AG04449 (cell line): ENCODE data around the gene COL23A1.
"Not testable (repeated sequence)": the region's sequence is repeated elsewhere in the genome, so short reads cannot be mapped to it uniquely, and the experiment has no call there.

Experiments used
- CTCF ChIA-PET: fragments of 350-600 bp; formaldehyde crosslinking; extraction: SDS; loops from one replicate; lab custom pipeline; 2021; ENCODE audit warnings: antibody characterized with exemption; lab: Yijun Ruan, JAX
- POLR2A ChIA-PET: fragments of 400-600, 350-600 bp; formaldehyde crosslinking; extraction: SDS; loops from one replicate; lab custom pipeline; 2020; ENCODE audit warnings: antibody characterized with exemption, inconsistent platforms; lab: Yijun Ruan, JAX
- DNase-seq: peaks from one replicate; pipeline ENCODE4 v3.0.0-alpha.2; 2010; ENCODE audit warnings: low read depth, low spot score
- H3K4me3 ChIP-seq: 2 replicates; pipeline ENCODE4 v1.5.1; 2011; ENCODE audit warnings: low read depth, mild to moderate bottlenecking, control low read depth, low read length
- TF ChIP-seq, protein P1 (sequence below): IDR thresholded peaks from one replicate; pipeline ENCODE4 v1.5.1; 2011; ENCODE audit warnings: mild to moderate bottlenecking, moderate library complexity, low read length, control low read depth, inconsistent platforms; ENCODE audit not compliant: insufficient read depth; ENCODE audit errors: missing control alignments

The COL23A1 gene

DNA sequence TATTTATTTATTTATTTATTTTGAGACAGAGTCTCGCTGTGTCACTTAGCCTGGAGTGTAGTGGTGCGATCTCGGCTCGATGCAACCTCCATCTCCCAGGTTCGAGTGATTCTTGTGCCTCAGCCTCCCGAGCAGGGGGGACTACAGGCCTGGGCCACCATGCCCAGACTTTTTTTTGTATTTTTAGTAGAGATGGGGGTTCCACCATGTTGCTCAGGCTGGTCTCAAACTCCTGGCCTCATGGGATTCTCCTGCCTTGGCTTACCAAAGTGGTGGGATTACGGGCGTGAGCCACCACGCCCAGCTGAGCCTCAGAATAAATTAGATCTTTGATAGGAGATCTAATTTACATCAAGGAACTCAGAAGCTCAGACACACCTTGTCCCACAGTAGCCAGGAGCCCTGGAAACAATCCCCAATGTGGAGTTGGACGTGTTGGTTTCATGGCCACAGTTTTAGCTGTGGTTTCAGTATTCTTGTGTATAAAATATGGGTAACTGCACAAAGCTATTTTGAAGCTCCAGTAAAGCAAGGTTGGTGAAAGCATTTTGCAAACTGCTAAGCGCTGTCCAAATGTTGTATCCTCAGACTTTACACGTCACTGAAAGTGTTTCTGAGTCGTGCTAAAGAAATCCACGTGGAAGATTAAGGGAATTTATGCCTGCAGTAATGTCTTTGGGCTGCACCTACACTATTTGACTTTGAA lies 388.8 kb downstream of the COL23A1 start:
- TF ChIP-seq, protein P1, sequence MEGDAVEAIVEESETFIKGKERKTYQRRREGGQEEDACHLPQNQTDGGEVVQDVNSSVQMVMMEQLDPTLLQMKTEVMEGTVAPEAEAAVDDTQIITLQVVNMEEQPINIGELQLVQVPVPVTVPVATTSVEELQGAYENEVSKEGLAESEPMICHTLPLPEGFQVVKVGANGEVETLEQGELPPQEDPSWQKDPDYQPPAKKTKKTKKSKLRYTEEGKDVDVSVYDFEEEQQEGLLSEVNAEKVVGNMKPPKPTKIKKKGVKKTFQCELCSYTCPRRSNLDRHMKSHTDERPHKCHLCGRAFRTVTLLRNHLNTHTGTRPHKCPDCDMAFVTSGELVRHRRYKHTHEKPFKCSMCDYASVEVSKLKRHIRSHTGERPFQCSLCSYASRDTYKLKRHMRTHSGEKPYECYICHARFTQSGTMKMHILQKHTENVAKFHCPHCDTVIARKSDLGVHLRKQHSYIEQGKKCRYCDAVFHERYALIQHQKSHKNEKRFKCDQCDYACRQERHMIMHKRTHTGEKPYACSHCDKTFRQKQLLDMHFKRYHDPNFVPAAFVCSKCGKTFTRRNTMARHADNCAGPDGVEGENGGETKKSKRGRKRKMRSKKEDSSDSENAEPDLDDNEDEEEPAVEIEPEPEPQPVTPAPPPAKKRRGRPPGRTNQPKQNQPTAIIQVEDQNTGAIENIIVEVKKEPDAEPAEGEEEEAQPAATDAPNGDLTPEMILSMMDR, result no peak
- H3K4me3 ChIP-seq, result no peak overlapping the region
- DNase-seq, result no peak
- CTCF ChIA-PET, result interaction anchor here (0.8 kb wide), 1 partner anchor 125 kb away, joined by 3 read pairs; no protein-coding TSS in a partner anchor
- POLR2A ChIA-PET, result no interaction called here

DNA sequence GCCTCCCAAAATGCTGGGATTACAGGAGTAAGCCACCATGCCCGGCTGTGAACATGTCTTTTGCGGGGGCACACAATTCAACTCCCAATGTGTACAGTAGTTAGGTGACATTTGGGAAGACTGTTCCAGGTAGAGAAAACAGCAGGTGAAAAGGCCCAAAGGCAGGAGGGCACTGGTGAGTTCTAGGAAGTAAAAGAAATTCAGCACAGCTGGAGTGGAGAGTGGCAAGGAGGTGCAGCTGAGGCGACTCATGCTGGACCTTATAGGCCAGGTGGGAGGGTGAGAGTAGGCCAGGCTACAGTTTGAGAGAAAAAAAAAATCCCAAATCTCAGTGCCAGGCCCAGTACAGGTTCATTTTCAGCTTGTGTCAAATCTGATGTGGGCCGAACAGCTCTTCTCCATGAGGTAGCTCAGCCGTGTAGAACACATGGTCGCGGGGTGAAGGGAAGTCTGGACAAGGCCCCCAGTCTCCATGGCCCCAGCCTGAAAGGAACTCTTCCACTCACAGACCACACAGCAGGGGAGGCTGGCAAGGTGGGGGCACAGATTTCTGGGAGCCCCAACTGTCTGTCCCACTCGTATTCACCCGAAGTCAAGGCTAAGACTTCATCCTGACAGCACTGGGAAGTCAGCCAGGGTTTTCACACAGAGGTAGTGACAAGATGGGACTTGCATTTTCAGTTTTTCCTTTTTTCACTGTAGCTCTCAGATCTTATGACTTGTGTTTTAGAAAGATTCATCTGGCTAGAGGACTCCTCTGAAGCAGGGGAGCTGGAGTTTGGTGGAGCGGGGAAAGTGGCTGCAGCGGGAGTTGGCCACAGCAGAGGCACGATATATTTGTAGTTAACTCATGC lies 390.4 kb downstream of the COL23A1 start:
- no peak for DNase-seq
- ChIA-PET CTCF (no interaction called here), POLR2A (no interaction called here)
- TF ChIP-seq, protein P1, result no peak
- no peak overlapping the region for H3K4me3 ChIP-seq

DNA sequence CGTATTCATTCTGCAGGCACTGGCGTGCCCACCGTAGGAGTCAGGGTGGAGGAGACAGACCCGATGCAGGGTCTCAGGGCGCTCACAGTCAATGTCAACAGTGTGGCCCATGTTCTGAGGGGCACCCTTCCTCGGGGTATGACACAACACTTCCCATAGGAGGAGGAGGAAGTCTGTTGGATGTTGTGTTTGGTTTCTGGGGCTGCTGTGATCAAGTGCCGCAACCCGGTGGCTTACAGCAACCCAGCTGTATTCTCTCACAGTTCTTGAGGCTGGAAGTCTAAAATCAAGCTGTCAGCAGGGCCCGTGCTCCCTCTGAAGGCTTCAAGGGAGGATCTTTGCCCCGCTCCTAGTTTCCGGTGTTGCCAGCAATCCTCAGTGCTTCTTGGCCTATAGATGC lies 391.5 kb downstream of the COL23A1 start:
- DNase-seq, result no peak
- H3K4me3 ChIP-seq, result no peak overlapping the region
- TF ChIP-seq, protein P1, result no peak
- ChIA-PET CTCF (no interaction called here), POLR2A (no interaction called here)

DNA sequence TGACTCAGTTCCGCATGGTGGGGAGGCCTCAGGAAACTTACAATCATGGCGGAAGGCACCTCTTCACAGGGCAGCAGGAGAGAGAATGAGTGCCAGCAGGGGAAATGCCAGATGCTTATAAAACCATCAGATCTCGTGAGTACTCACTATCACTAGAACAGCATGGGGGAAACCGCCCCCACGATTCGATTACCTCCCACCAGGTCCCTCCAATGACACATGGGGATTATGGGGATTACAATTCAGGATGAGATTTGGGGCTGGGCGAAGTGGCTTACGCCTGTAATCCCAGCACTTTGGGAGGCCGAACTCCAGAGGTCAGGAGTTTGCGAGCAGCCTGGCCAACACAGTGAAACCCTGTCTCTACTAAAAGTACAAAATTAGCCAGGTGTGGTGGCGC lies 392.0 kb downstream of the COL23A1 start:
- POLR2A ChIA-PET, result not testable (repeated sequence)

DNA sequence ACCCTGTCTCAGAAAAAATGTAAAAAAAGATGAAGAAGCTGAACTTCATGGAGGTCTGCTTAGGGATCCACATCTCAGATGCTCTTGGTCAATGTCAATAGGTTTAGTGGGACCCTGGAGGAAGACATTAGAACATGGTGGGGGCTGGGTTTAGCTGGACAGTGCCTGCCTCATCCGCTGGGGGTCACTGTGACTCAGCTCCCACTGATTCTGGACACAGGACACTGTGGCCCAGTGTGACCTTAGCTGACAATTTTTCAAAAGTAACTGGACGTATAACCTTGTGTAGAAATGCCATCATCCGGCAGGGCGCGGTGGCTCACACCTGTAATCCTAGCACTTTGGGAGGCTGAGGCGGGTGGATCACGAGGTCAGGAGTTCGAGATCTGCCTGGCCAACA lies 393.2 kb downstream of the COL23A1 start:
- POLR2A ChIA-PET, result no interaction called here
- DNase-seq, result no peak

More for the DNA sequence above, 392.0 kb downstream of the COL23A1 start:
- DNase-seq, CTCF ChIA-PET, H3K4me3 ChIP-seq: not testable (repeated sequence)

DNA sequence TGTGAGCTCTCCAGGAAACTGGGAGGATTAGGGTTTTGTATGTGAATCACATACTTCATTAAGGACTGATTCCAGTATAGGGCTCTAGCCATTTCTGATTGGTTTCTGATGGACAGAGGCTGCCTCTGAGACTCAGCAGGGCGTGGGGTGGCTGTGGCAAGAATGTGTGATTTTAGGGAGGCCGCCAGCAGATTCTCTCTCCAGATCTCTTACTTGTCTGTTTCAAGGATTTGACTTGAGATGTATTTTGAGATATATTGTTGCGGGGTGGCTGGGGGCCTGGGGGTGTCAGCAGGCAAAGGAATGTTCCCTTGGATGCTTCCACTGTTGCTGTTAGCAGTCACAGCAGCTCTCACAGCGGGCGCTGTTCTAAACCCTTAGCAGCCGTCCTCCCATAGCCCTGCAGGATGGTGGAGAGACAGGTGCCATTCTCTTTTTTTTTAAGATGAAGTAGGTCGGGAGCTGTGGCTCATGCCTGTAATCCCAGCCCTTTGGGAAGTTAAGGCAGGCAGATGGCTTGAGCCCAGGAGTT lies 393.8 kb downstream of the COL23A1 start:
- TF ChIP-seq, protein P1, result no peak
- no peak for DNase-seq
- CTCF ChIA-PET, result interaction anchor here (1.1 to 1.3 kb wide), 2 partner anchors 30 to 51 kb away, joined by 4 to 5 read pairs; no protein-coding TSS in a partner anchor
- H3K4me3 ChIP-seq, result no peak overlapping the region
- POLR2A ChIA-PET, result interaction anchor here (1.9 kb wide), 1 partner anchor 8 kb away, joined by 6 read pairs; the partner anchor contains the start of gene HNRNPAB

More for the DNA sequence above, 393.2 kb downstream of the COL23A1 start:
- CTCF ChIA-PET, result interaction anchor here (0.7 to 1.3 kb wide), 3 partner anchors 13 to 51 kb away, joined by 3 to 5 read pairs (median 4); no protein-coding TSS in a partner anchor
- no peak overlapping the region for H3K4me3 ChIP-seq
- TF ChIP-seq, protein P1, result peak; percentile 31
